Keratinocyte (primary cell): ENCODE results near the gene SPIN1.

Experiments used
- CTCF ChIP-seq, 3 experiments: IDR thresholded peaks in 1 of 3; conservative IDR thresholded peaks in 1 of 3; optimal IDR thresholded peaks in 1 of 3; 2 replicates in 2 of 3; 3 replicates in 1 of 3; pipeline versions ENCODE3 to v1.5.1; 2011; ENCODE audit warnings: low read length in 3 of 3, mild to moderate bottlenecking in 3 of 3, moderate library complexity in 2 of 3, control low read depth in 1 of 3, inconsistent platforms in 1 of 3; ENCODE audit not compliant: insufficient read depth in 2 of 3; ENCODE audit errors: extremely low read depth in 1 of 3
- EZH2 ChIP-seq: IDR thresholded peaks from one replicate; pipeline ENCODE4 v1.6.1; 2012; ENCODE audit warnings: inconsistent platforms, mild to moderate bottlenecking, low read length, moderate library complexity

GRCh38 chr9:88426651-88427050, 38.4 kb downstream of the SPIN1 start:
- TF ChIP-seq CTCF (optimal IDR thresholded peaks at IDR 0.05 in 1 of 3, IDR thresholded peaks at IDR 0.05 in 1 of 3, conservative IDR thresholded peaks at IDR 0.05 in 1 of 3; ENCODE audit: extremely low read depth in 1 of 3, insufficient read depth in 2 of 3, low read length in 3 of 3) (no peak), EZH2 (no peak)
